Measurements from ENCODE around the gene SIRT1. TPM values are rescaled to one million over a fixed set of nuclear protein-coding genes. Genes with fewer than 3 reads are reported as not detected.

Gene SIRT1
- total RNA-seq, 1 donor from 2014 or later, result 17.2 TPM

GRCh38 chr10:67849331-67850011 lies 35.0 kb upstream of the SIRT1 start:
- Histone ChIP-seq H3K4me1 (ENCODE audit: control insufficient read depth in 3 of 3, insufficient read depth in 3 of 3, low read length in 3 of 3) (peaks cover 0 to 5% (median 3%) of the 10 kb centered on the region in 3 donors), H3K4me3 (ENCODE audit: low read length in 3 of 3) (peak overlapping the region; percentile 82 to 97 (median 96)), H3K9ac (ENCODE audit: low read depth in 1 of 3, low read length in 3 of 3) (peak overlapping the region; percentile 93 to 100 (median 100)), H3K9me3 (ENCODE audit: control insufficient read depth in 3 of 3, low read length in 3 of 3) (no peaks in the 10 kb centered on the region), H3K36me3 (ENCODE audit: control insufficient read depth in 3 of 3, insufficient read depth in 3 of 3, low read length in 3 of 3) (no peaks in the 10 kb centered on the region), H3K27ac (ENCODE audit: low read depth, low read length) (peak overlapping the region; percentile 95), H3K27me3 (ENCODE audit: control insufficient read depth in 3 of 3, insufficient read depth in 3 of 3, low read length in 3 of 3) (no peaks in the 10 kb centered on the region)

- no peak overlapping the region for H3K27ac ChIP-seq (ENCODE audit: low read depth, low read length)
- no peak overlapping the region for H3K9ac ChIP-seq (ENCODE audit: low read depth in 1 of 3, low read length in 3 of 3)
- no peaks in the 10 kb centered on the region for H3K9me3 ChIP-seq (ENCODE audit: control insufficient read depth in 3 of 3, low read length in 3 of 3)
- H3K36me3 ChIP-seq (ENCODE audit: control insufficient read depth in 3 of 3, insufficient read depth in 3 of 3, low read length in 3 of 3), result no peaks in the 10 kb centered on the region
- H3K27me3 ChIP-seq (ENCODE audit: control insufficient read depth in 3 of 3, insufficient read depth in 3 of 3, low read length in 3 of 3), result no peaks in the 10 kb centered on the region
- H3K4me3 ChIP-seq (ENCODE audit: low read length in 3 of 3), result no peak overlapping the region
- peaks cover 0 to 5% (median 3%) of the 10 kb centered on the region in 3 donors for H3K4me1 ChIP-seq (ENCODE audit: control insufficient read depth in 3 of 3, insufficient read depth in 3 of 3, low read length in 3 of 3)
These were observed 33.3 kb upstream of the SIRT1 start for GRCh38 chr10:67851186-67851585.

- H3K27me3 ChIP-seq (ENCODE audit: control insufficient read depth in 3 of 3, insufficient read depth in 3 of 3, low read length in 3 of 3), result no peaks in the 10 kb centered on the region
- no peaks in the 10 kb centered on the region for H3K36me3 ChIP-seq (ENCODE audit: control insufficient read depth in 3 of 3, insufficient read depth in 3 of 3, low read length in 3 of 3)
- peaks cover 0 to 5% (median 3%) of the 10 kb centered on the region in 3 donors for H3K4me1 ChIP-seq (ENCODE audit: control insufficient read depth in 3 of 3, insufficient read depth in 3 of 3, low read length in 3 of 3)
- H3K9me3 ChIP-seq (ENCODE audit: control insufficient read depth in 3 of 3, low read length in 3 of 3), result no peaks in the 10 kb centered on the region
- no peak overlapping the region for H3K27ac ChIP-seq (ENCODE audit: low read depth, low read length)
- H3K4me3 ChIP-seq (ENCODE audit: low read length in 3 of 3), result no peak overlapping the region
- no peak overlapping the region for H3K9ac ChIP-seq (ENCODE audit: low read depth in 1 of 3, low read length in 3 of 3)
These were observed 31.7 kb upstream of the SIRT1 start for GRCh38 chr10:67852761-67853160.

GRCh38 chr10:67853512-67853911 lies 30.9 kb upstream of the SIRT1 start:
- Histone ChIP-seq H3K36me3 (ENCODE audit: control insufficient read depth in 3 of 3, insufficient read depth in 3 of 3, low read length in 3 of 3) (no peaks in the 10 kb centered on the region), H3K4me3 (ENCODE audit: low read length in 3 of 3) (no peak overlapping the region), H3K9ac (ENCODE audit: low read depth in 1 of 3, low read length in 3 of 3) (no peak overlapping the region), H3K4me1 (ENCODE audit: control insufficient read depth in 3 of 3, insufficient read depth in 3 of 3, low read length in 3 of 3) (peaks cover 0 to 5% (median 3%) of the 10 kb centered on the region in 3 donors), H3K9me3 (ENCODE audit: control insufficient read depth in 3 of 3, low read length in 3 of 3) (no peaks in the 10 kb centered on the region), H3K27me3 (ENCODE audit: control insufficient read depth in 3 of 3, insufficient read depth in 3 of 3, low read length in 3 of 3) (no peaks in the 10 kb centered on the region), H3K27ac (ENCODE audit: low read depth, low read length) (no peak overlapping the region)

GRCh38 chr10:67858971-67859370 lies 25.5 kb upstream of the SIRT1 start:
- no peak overlapping the region for H3K9ac ChIP-seq (ENCODE audit: low read depth in 1 of 3, low read length in 3 of 3)
- H3K27me3 ChIP-seq (ENCODE audit: control insufficient read depth in 3 of 3, insufficient read depth in 3 of 3, low read length in 3 of 3), result no peaks in the 10 kb centered on the region
- H3K36me3 ChIP-seq (ENCODE audit: control insufficient read depth in 3 of 3, insufficient read depth in 3 of 3, low read length in 3 of 3), result no peaks in the 10 kb centered on the region
- H3K4me3 ChIP-seq (ENCODE audit: low read length in 3 of 3), result no peak overlapping the region
- H3K9me3 ChIP-seq (ENCODE audit: control insufficient read depth in 3 of 3, low read length in 3 of 3), result no peaks in the 10 kb centered on the region
- no peak overlapping the region for H3K27ac ChIP-seq (ENCODE audit: low read depth, low read length)
- H3K4me1 ChIP-seq (ENCODE audit: control insufficient read depth in 3 of 3, insufficient read depth in 3 of 3, low read length in 3 of 3), result no peaks in the 10 kb centered on the region

- no peak overlapping the region for H3K4me3 ChIP-seq (ENCODE audit: low read length in 3 of 3)
- H3K9me3 ChIP-seq (ENCODE audit: control insufficient read depth in 3 of 3, low read length in 3 of 3), result no peaks in the 10 kb centered on the region
- H3K27me3 ChIP-seq (ENCODE audit: control insufficient read depth in 3 of 3, insufficient read depth in 3 of 3, low read length in 3 of 3), result no peaks in the 10 kb centered on the region
- no peaks in the 10 kb centered on the region for H3K4me1 ChIP-seq (ENCODE audit: control insufficient read depth in 3 of 3, insufficient read depth in 3 of 3, low read length in 3 of 3)
- H3K36me3 ChIP-seq (ENCODE audit: control insufficient read depth in 3 of 3, insufficient read depth in 3 of 3, low read length in 3 of 3), result no peaks in the 10 kb centered on the region
- no peak overlapping the region for H3K27ac ChIP-seq (ENCODE audit: low read depth, low read length)
- H3K9ac ChIP-seq (ENCODE audit: low read depth in 1 of 3, low read length in 3 of 3), result no peak overlapping the region
These were observed 22.6 kb upstream of the SIRT1 start for GRCh38 chr10:67861750-67862432.

- no peaks in the 10 kb centered on the region for H3K9me3 ChIP-seq (ENCODE audit: control insufficient read depth in 3 of 3, low read length in 3 of 3)
- no peak overlapping the region for H3K9ac ChIP-seq (ENCODE audit: low read depth in 1 of 3, low read length in 3 of 3)
- H3K27ac ChIP-seq (ENCODE audit: low read depth, low read length), result no peak overlapping the region
- H3K27me3 ChIP-seq (ENCODE audit: control insufficient read depth in 3 of 3, insufficient read depth in 3 of 3, low read length in 3 of 3), result no peaks in the 10 kb centered on the region
- H3K4me1 ChIP-seq (ENCODE audit: control insufficient read depth in 3 of 3, insufficient read depth in 3 of 3, low read length in 3 of 3), result no peaks in the 10 kb centered on the region
- H3K4me3 ChIP-seq (ENCODE audit: low read length in 3 of 3), result no peak overlapping the region
- no peaks in the 10 kb centered on the region for H3K36me3 ChIP-seq (ENCODE audit: control insufficient read depth in 3 of 3, insufficient read depth in 3 of 3, low read length in 3 of 3)
These were observed 21.4 kb upstream of the SIRT1 start for GRCh38 chr10:67863094-67863493.

GRCh38 chr10:67864607-67865371 lies 19.7 kb upstream of the SIRT1 start:
- Histone ChIP-seq H3K9ac (ENCODE audit: low read depth in 1 of 3, low read length in 3 of 3) (no peak overlapping the region), H3K27me3 (ENCODE audit: control insufficient read depth in 3 of 3, insufficient read depth in 3 of 3, low read length in 3 of 3) (no peaks in the 10 kb centered on the region), H3K4me1 (ENCODE audit: control insufficient read depth in 3 of 3, insufficient read depth in 3 of 3, low read length in 3 of 3) (no peaks in the 10 kb centered on the region), H3K36me3 (ENCODE audit: control insufficient read depth in 3 of 3, insufficient read depth in 3 of 3, low read length in 3 of 3) (no peaks in the 10 kb centered on the region), H3K9me3 (ENCODE audit: control insufficient read depth in 3 of 3, low read length in 3 of 3) (no peaks in the 10 kb centered on the region), H3K4me3 (ENCODE audit: low read length in 3 of 3) (no peak overlapping the region), H3K27ac (ENCODE audit: low read depth, low read length) (no peak overlapping the region)

GRCh38 chr10:67868132-67868531 lies 16.3 kb upstream of the SIRT1 start:
- no peak overlapping the region for H3K27ac ChIP-seq (ENCODE audit: low read depth, low read length)
- H3K36me3 ChIP-seq (ENCODE audit: control insufficient read depth in 3 of 3, insufficient read depth in 3 of 3, low read length in 3 of 3), result no peaks in the 10 kb centered on the region
- H3K27me3 ChIP-seq (ENCODE audit: control insufficient read depth in 3 of 3, insufficient read depth in 3 of 3, low read length in 3 of 3), result no peaks in the 10 kb centered on the region
- H3K9ac ChIP-seq (ENCODE audit: low read depth in 1 of 3, low read length in 3 of 3), result no peak overlapping the region
- no peak overlapping the region for H3K4me3 ChIP-seq (ENCODE audit: low read length in 3 of 3)
- no peaks in the 10 kb centered on the region for H3K4me1 ChIP-seq (ENCODE audit: control insufficient read depth in 3 of 3, insufficient read depth in 3 of 3, low read length in 3 of 3)
- no peaks in the 10 kb centered on the region for H3K9me3 ChIP-seq (ENCODE audit: control insufficient read depth in 3 of 3, low read length in 3 of 3)

GRCh38 chr10:67869996-67870395 lies 14.5 kb upstream of the SIRT1 start:
- no peaks in the 10 kb centered on the region for H3K9me3 ChIP-seq (ENCODE audit: control insufficient read depth in 3 of 3, low read length in 3 of 3)
- no peak overlapping the region for H3K4me3 ChIP-seq (ENCODE audit: low read length in 3 of 3)
- H3K9ac ChIP-seq (ENCODE audit: low read depth in 1 of 3, low read length in 3 of 3), result no peak overlapping the region
- no peaks in the 10 kb centered on the region for H3K27me3 ChIP-seq (ENCODE audit: control insufficient read depth in 3 of 3, insufficient read depth in 3 of 3, low read length in 3 of 3)
- H3K4me1 ChIP-seq (ENCODE audit: control insufficient read depth in 3 of 3, insufficient read depth in 3 of 3, low read length in 3 of 3), result no peaks in the 10 kb centered on the region
- H3K27ac ChIP-seq (ENCODE audit: low read depth, low read length), result no peak overlapping the region
- no peaks in the 10 kb centered on the region for H3K36me3 ChIP-seq (ENCODE audit: control insufficient read depth in 3 of 3, insufficient read depth in 3 of 3, low read length in 3 of 3)

Measured in skeletal muscle tissue (tissue), 4 donors.